Hematopoietic multipotent progenitor cell treated with erythropoietin and hydrocortisone succinate and interleukin-3 and kit ligand, for 15 days (in vitro differentiated cells): ENCODE data around the gene SPATA32.

Experiments used
- DNase-seq: peaks from one replicate; pipeline ENCODE4 v3.0.0-alpha.2; 2015; ENCODE audit warnings: low spot score

SPATA32 gene

DNA sequence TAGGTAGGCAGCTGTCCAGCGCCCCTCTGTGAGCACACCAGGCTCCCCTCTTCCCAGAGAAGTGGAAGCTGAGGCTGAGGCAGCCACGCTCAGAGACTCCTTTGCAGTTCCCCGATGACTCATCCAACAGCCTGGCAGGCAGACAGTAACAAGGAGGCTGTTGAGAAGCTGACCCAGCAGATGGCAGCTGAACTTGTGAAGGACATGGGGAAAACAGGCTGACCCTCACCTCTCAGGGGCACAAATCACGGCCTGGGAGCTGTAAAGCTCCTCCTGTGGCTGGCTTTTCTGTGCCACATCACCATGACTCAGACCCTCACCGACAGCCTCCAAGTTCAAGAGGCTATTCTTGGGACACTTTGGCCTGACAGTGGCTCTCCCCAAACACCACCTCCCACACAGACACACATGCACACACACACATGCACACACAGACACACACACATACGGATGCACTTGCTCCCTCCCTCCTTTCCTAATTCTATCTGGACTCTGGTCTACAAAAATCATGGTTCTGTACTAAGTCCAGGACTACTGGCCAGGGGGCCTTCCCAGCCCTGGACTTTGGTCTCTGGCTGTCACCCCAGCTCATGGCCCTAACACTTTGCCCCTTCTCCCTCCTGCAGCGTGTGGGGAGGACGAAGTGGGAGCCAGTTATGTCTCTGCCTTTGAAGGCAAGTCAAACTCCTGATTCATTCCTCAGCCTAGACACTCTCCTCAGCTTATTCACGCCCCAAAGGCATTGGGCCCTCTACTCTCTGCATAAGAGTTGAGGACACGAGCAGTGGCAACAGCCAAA, 31.7 kb upstream of the SPATA32 start:
- no peak for DNase-seq

DNA sequence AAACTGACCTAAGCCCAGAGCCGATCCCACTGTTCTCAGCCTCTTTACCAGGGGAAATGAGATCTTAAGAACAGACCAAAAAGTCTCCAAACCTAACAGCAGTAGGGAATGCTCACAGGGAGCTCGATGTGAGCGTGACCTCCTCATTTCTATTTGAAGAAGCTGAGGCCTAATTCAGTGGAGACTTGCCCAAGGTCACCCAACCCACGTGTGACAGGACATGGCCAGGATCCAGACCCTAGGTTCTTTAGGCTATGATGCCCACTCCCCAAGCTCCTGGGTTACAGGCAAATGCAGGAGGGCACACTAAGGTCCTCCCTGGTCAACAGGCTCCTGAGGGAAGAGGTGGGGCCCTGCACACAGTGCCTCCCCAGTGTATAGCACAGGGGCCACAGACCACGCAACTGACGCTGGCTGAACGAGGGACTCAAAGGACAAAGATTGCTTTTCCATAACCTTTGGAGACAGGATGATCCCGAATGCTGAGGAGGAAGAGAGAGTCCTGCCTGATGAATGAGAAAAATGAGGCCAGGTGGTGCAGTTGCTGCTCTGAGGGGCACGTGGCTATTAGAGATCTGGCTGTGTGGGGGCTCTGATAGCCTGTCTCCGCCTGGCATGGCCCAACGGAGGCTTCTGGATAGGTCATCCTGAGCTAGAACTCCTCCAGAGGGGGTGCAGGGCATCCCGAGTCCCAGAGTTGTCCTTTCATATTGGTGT, 31.0 kb upstream of the SPATA32 start:
- no peak for DNase-seq

DNA sequence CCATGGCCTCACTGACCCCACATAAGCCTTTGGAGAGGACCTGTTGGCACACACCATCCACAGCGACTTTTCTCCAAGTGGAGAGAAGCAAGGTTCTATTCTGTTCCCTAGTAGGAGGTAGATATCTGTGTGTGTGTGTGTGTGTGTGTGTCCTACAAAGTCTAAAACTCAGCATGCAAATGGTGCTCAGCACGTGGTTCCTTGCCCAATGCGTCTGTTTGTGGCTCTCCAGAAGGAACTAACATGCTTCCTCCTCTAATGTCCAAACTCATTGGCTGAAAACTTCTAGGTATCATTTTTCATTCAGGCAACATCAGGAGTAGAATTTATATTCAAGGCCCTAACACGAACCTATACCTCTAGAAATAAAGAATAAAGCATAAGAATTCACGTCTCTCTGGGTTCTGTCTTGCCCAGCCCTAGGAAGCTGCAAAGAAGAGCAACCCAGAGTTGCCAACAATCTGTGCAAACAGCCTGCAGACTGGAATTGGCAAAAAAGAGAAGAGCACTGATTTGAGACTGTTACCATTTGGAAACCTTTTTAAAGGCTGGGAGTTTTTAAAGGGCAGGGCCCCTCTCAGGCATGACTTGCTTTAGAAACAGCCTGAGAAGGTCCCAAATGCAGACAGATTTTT, 29.4 kb upstream of the SPATA32 start:
- DNase-seq = no peak

DNA sequence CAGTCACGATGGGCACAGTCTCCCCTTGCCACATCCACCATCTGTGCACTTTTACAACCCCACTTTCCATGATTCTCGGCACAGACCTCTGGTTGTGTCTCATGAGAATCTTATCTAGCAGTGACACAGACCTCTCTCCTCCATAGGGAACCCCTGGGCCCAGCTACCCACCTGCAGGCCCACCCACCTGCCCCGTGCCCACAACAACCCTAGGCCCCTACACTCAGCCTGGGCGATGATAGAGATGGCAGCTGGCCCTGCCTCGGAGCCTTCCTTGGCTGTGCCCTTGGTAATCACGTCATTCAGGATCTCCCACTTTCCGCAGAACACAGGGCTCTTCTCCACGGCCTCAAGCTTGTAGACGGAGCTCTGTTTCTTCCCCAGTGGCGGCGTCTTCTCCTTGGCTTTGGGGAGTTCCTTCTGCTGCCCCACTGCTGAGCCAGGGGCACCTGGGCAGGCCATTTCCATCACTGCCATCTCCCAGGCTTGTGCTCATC, 28.4 kb upstream of the SPATA32 start:
- no peak for DNase-seq

DNA sequence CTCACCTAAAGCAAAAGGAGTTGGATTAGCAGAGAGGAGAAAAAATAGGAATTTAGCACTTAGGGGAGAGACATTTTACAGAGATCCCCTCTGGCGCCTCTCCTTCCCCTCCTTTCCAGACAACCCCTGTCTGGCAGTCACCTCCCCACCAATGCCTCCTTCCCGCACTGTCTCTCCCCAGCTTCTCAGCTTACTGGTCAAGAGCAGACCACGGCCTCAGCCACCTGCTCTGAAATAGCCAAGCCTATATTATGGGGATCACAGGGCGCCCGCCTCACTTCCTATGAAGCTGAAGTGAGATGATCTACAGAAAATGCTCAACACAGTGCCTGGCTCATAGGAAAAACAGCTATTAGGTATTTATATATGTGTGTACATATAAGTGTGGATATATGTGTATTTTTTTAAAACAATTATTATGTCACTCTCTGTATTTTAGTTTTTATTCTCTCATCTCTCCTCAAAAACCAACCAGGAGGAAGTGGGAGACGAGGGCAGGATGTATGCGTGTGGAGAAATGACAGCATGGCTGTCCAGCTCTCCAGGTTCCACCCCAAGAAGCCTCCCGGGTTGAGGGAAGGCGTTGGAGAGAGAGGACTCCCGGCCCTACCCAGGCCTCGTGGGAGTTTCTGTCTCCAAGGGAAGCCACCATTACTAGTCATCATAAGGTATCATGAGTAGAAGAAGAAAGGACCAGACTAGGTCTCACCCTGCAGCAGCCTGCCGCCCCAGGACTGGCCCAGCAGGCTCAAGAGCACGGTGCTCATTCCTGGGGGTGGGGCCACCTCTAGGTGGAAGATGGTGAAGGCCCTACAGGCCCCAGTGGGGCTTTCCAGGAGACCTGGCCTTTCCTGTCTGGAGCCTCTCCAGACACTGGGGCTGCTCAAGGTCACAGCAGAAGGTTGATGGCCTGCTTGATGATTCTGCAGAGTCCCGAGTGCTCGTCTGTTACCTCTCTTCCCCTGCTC, 27.7 kb upstream of the SPATA32 start:
- DNase-seq = no peak

DNA sequence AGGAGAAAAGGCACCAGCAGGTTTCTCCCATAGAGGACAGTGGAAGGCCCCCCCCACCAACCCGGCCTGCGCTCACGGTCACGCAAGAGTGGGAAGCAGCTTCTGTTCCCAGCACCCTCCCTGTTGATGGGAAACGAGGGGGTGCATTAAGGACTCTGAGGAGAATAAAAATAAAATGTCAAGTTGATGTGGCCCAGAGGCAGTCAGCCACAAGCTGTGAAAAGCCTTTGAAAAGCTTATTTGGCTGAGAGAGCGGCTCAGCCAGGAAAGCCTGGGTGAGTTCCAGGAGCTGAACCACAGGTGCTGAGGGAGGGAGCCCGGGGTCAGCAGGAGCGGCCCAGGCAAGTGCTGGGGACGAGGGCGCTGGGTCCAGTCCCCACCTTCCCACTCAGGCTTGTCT, 26.9 kb upstream of the SPATA32 start:
- DNase-seq = no peak

DNA sequence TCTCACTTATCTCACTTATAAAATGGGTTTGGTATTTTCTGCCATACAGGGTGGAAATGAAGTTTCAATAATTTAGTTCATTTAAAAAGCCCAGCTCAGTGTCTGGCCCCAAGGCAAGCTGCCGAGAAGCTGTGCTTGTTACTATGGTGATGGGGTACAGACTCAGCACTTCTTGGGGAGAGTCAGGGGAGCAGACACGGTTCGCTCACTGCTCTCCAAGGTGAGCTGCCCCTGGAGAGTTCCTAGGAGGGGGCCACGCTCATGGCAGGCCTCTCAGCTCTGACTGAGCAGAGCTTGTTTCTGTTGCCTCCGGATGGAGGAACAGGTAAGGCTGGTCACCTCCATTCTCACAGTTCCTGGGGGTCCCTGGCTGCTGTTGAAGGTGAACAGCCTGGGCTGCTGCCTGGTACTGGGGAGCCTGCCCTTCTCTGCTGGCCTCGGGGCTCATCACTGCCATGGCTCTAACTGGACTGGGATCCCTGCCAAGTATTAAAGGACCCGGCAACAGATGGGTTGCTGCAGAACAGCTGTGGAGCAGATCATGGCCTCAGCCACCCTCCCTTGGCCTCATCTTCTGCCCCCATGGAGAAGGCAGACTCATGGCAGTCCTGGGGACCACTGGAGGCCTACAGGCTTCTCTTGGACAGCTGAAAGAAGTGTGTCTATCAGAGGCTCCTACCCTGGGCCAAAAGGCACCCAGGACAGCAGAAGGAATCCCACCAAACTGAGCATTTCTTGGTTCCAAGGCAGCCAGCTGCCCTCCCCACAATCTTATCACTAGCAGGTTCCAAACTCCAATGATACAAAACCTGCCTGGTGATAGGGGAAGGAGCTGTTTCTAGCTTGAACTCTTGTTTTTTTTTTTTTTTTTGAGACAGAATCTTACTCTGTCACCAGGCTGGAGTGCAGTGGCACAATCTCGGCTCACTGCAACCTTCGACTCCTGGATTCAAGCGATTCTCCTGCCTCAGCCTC, 25.9 kb upstream of the SPATA32 start:
- DNase-seq = peak; percentile 51

DNA sequence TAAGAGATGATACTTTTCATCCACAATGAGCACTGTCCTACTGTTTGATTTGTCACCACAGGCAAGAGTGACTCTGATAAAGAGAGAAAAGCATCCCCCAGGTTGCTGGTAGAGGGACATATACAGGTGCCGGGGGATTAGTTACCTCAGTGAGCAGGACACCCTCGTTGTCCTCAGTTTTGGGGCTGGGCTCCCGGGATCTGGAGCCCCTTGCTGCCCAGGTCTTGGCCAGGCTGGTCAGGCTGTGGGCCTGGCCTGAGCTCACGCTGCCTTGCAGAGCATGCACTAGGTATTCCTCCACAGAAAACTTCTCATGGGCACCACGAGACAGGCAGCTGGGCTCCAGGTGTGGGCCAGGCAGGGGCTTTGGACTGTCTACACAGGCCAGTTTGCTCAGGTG, 24.4 kb upstream of the SPATA32 start:
- no peak for DNase-seq

DNA sequence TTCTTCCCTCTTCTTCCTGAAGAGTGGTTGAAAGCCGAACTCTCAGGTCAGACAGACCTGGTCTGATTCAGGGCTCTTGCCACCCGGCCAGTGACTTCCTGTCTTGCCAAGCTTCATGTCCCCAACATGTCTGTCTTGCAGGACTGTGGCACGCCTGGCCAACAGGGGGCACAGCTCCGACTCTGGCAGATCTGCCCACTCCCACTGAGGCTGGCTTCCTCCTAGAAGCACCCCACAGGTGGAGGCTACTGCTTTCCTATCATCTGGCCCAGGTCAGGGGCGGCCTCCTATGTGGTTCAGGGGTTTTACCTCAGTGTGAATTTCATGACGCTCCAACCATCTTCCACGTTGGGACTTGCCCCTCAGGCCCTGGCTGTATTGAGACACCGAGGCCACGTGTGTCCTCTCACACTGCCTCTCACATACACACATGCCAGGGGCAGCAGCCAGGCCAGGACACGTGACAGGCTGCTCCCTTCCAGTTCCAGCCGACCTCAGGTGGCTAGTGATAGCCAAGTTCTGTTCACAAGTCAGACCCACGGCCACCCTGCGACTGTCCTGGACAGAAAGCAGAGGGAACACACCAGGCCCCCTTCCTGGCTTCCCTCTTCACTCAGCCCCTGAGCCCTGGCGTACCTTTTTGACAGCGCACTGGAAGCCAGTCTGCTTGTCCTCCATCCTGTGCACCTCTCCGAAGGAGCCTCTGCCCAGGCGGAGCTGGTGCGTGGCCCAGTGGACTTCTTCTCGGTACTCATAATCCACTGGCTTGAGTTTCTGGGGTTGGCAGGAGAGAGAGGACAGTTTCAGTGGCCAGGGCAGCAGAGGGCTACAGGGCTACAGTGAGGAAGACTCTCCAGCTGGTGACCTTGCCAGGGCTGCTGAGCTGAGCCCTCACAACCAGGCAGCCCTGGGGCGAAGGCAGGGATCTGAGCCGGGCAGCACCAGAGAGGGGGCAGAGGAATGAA, 22.6 kb upstream of the SPATA32 start:
- DNase-seq = no peak

DNA sequence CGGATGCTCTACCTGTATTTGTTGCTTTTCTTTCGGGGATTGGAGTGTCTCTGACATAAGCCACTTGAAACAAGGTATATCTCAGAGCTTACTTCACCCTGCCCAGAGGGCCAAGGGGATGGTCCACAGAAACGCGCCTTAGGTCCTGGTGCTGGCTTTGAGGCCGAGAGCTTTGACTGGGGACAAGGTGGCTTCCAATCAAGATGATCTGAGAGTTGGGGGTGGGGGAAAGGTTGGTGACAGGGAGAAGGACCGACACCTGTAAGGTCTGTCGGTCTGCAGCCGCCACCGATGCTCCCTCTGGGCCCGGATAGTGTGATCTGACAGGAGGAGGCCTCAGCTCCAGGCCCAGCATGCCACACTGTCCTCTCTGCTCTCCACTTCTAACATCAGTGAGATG, 21.8 kb upstream of the SPATA32 start:
- no peak for DNase-seq

DNA sequence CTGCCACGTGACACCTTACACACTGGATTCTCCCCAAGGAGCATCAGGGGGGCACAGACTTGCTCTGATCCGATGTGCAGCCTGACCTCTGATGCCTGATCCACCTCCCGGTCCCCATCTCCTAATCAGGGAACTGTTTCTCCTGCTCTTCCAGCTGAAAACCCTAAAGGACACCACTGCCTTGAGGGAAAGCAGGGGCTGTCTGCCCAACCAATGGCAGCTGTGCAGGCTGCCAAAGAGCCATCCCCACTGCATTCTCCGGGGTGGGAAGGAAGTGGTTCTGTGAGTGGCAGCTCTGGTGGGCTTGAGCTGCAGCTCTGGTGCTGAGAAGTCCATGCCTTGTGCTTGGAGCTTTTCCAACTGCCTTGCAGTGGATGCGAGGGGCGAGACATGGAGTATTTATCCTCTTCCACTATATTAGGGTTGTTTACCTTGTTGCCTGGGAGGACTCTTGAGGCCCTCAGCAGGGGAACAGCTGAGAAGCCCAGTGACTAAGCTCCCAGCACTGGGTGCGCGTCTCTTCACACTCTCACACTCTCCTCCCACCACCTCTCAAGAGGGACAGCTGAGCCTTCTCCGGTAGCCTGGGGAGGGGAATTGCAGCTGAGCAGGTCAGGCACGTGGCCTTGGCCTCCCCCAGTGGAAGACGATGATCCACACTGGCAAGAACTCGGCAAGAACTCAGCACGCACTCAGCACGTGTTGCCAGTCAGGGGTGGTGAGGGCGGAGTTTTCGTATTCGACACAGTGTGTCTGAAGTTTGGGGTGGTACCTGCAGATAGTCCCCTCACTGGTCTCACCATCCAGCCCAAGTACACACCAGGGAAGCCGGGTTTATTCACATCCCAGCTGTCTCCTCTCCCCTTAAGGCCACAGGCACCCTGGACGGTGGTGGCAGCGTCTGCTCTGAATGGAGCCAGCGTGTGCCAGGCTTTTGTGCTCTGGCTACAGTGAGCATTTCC, 21.1 kb upstream of the SPATA32 start:
- DNase-seq = no peak

DNA sequence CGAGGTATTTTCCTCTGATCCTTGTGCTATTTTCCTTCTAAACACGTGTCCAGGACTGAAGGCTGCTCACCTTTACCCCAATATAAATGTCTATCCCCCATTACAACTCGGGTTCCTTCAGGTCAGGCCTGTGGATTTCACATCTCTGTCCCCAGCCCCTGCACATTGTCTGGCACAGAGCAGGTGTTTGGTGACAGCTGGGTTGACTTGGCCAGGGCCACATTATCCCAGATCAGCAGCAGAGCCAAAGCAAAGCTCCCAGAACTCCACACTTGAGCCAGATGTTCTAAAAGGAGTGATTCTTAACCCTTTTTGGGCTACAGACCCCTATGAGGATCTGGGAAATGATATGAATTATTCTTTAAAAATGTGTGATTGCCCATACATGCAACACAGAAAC, 18.0 kb upstream of the SPATA32 start:
- no peak for DNase-seq

DNA sequence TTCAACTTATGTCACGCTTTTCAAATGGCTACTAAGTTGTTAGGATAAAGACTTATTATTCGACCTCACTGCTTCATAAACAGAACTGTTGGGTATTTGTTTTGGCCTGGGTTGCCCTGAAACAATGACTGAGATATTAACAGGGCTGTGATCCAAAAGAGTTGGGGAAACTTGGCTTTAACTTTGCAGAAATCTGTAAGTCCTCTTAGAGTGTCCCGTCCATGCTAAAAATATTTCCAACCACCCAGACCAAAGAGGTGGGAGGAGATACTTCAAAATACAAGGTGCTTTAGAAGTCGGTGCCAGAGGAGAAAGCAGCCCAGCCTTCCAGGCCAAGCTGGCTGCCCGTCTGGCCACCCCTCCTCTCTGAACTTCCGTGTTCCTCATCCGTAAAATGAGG, 16.1 kb upstream of the SPATA32 start:
- no peak for DNase-seq

DNA sequence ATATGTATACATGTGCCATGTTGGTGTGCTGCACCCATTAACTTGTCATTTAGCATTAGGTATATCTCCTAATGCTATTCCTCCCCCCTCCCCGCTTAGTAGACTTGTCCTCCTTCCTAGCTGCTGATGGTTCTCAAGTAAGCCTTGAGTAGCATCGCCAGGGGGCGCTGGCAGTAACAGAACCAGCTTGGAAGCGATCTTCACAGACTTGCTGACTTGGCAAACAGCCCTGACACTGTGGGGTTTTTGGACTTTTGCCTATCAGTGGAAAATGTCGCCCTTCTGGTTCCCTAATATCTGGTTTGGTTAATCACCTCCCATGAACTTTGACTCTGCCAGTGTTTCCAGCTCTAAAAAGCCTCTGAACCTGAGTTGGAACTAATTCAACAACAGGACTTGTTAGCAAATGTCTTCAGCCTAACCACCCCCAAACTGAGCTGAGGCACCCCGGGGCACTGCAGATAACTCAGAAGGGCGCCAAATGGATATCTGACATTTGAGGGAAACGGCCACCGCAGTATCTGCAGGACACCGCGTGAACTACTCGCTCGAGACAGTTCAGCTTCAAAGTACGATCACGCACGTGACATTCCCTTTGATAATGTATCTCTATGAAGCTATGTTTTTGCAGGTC, 15.4 kb upstream of the SPATA32 start:
- DNase-seq = peak; percentile 98

DNA sequence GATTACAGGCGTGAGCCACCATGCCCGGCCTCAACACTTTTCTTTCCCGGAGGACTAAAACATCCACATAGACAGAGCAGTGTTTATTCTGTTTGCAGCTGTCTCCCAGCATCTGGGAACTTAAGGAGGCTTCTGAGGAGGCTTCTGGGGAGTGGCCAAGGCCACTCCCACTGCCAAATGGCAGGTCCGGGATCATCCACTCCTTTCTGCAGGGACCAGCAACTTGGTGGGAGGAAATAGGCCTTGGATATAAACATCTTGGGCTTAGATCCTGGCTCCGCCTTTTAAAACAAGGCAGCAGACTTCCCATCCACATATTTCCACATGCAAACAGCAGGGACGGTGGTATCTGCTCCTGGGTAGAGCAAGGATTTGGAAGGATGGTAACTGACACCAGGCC, 14.1 kb upstream of the SPATA32 start:
- no peak for DNase-seq

DNA sequence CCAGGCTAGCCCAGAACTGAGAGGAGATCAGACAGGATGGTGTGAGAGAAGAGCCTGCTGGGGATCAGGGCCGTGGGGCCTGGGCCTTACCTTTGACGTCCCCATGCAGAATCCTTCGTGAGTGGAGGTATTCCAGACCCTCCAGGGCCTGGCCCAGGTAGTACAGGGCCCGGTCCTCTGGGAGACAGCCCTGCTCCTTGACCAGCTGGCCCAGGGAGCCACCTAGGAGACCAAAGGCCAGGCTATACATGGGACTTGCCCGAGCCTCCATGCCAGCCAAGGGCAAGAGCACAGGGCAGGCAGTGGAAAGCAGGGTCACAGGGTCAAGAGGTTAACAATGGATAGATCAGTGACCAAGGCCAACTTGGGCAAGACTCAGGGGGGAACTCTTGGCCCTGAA, 12.1 kb upstream of the SPATA32 start:
- DNase-seq = no peak

DNA sequence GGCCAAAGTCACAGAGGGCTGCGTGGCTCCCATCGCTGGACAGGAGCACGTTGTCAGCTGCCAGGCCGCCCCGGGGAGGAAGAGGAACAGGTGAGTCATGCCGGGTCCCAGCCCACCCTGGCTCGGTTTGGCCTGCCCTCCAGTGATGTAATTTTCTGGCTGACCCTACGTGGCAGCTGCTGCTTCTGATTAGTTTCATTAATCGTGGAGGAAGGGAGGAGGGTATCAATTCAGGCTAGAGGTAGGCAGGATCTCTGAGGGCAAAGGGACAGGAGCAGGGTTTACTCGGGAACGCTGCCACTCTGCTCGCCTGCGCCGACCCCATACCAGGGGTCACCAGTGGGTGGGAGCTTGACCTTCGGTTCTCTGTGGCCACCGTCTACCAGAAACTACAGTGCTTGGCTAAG, 11.7 kb upstream of the SPATA32 start:
- DNase-seq = no peak

DNA sequence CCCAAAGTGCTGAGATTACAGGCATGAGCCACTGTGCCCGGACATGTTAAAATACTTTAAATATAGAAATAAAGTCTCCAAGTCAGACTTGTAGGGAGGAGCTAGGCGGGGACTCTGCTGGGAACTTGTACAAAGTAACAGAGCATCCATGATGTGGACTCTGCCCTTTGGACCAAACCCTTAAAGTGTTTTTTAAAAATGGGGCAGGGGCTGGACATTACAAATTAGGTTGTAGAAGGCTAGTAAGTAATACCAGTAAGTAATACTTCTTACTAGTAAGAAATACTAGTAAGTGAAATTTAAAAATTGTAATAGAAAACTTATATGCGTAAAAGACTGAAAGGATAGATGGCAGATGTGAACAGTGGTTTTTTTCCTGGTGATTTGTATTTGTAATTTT, 9.7 kb upstream of the SPATA32 start:
- DNase-seq = no peak
